Astrocyte (in vitro differentiated cells and primary cell): Measurements from ENCODE around the gene UTY. TPM values are rescaled to one million over a fixed set of nuclear protein-coding genes. Genes with fewer than 3 reads are reported as not detected.

Source experiments
- DNase-seq: peaks from one replicate; pipeline ENCODE4 v3.0.0-alpha.2; 2010; ENCODE audit warnings: low read depth
- FAIRE-seq: peaks from 2 replicates; lab custom pipeline; 2011; peaks lifted over from hg19 to GRCh38; lab: Jason Lieb, UNC
- H2AFZ ChIP-seq: 2 replicates; pipeline ENCODE4 v1.6.0; 2012; ENCODE audit warnings: low read depth, low read length, inconsistent platforms
- H3K27ac ChIP-seq: 2 replicates; pipeline ENCODE4 v1.5.1; 2011; ENCODE audit warnings: low read depth, low read length, inconsistent platforms
- H3K27me3 ChIP-seq: 2 replicates; pipeline ENCODE4 v1.6.0; 2011; ENCODE audit warnings: low read length, inconsistent platforms; ENCODE audit not compliant: insufficient read depth
- H3K36me3 ChIP-seq: 2 replicates; pipeline ENCODE4 v1.5.1; 2011; ENCODE audit warnings: low read length, inconsistent platforms; ENCODE audit not compliant: insufficient read depth
- H3K4me1 ChIP-seq: 2 replicates; pipeline ENCODE4 v1.5.1; 2011; ENCODE audit warnings: low read length, inconsistent platforms; ENCODE audit not compliant: insufficient read depth
- H3K4me2 ChIP-seq: 2 replicates; pipeline ENCODE4 v1.6.0; 2012; ENCODE audit warnings: low read length, inconsistent platforms
- H3K4me3 ChIP-seq: 2 replicates; pipeline ENCODE4 v1.5.1; 2011; ENCODE audit warnings: low read depth, mild to moderate bottlenecking, low read length, inconsistent platforms; ENCODE audit not compliant: insufficient read depth
- H3K79me2 ChIP-seq: 2 replicates; pipeline ENCODE4 v1.6.0; 2012; ENCODE audit warnings: mild to moderate bottlenecking, low read length, inconsistent platforms; ENCODE audit not compliant: insufficient read depth
- H3K9ac ChIP-seq: 2 replicates; pipeline ENCODE4 v1.6.0; 2012; ENCODE audit warnings: mild to moderate bottlenecking, low read length, inconsistent platforms
- H3K9me3 ChIP-seq: 2 replicates; pipeline ENCODE4 v1.5.1; 2012; ENCODE audit warnings: low read depth, mild to moderate bottlenecking, low read length, inconsistent platforms; ENCODE audit not compliant: insufficient read depth
- H4K20me1 ChIP-seq: 2 replicates; pipeline ENCODE4 v1.6.0; 2012; ENCODE audit warnings: low read length, inconsistent platforms; ENCODE audit not compliant: insufficient read depth
- H3K27ac Mint-ChIP-seq: one replicate; pipeline ENCODE4 v1.8.0; 2021; ENCODE audit warnings: mild to moderate bottlenecking, mixed read lengths; ENCODE audit not compliant: unreplicated experiment
- H3K27me3 Mint-ChIP-seq: one replicate; pipeline ENCODE4 v1.8.0; 2021; ENCODE audit warnings: low read depth, mixed read lengths; ENCODE audit not compliant: unreplicated experiment
- H3K36me3 Mint-ChIP-seq: one replicate; pipeline ENCODE4 v1.8.0; 2021; ENCODE audit warnings: low read depth, mixed read lengths; ENCODE audit not compliant: unreplicated experiment
- H3K4me1 Mint-ChIP-seq: one replicate; pipeline ENCODE4 v1.8.0; 2021; ENCODE audit warnings: low read depth, mixed read lengths; ENCODE audit not compliant: unreplicated experiment
- H3K4me3 Mint-ChIP-seq: one replicate; pipeline ENCODE4 v1.8.0; 2021; ENCODE audit warnings: mild to moderate bottlenecking, moderate library complexity, mixed read lengths; ENCODE audit not compliant: unreplicated experiment
- H3K9me3 Mint-ChIP-seq: one replicate; pipeline ENCODE4 v1.8.0; 2021; ENCODE audit warnings: mild to moderate bottlenecking, mixed read lengths; ENCODE audit not compliant: unreplicated experiment
- CTCF ChIP-seq: IDR thresholded peaks from 2 replicates; pipeline ENCODE4 v1.5.1; 2011; ENCODE audit warnings: low read depth, mild to moderate bottlenecking, inconsistent platforms, low read length, moderate library complexity; ENCODE audit not compliant: insufficient read depth
- EZH2 ChIP-seq: IDR thresholded peaks from 2 replicates; pipeline ENCODE4 v1.6.1; 2012; ENCODE audit warnings: mild to moderate bottlenecking, low read length, inconsistent platforms; ENCODE audit not compliant: insufficient read depth
- total RNA-seq: library from RNA; stranded (reverse); gene quantifications from 2 replicates; pipeline ENCODE4 v1.2.1, GENCODE V29; 2021

The UTY gene
- total RNA-seq, 1 donor from 2014 or later = 14.9 TPM

- FAIRE-seq = no peak
- no peaks in the 10 kb centered on the region for H3K27me3 ChIP-seq
- no peak overlapping the region for H3K9ac ChIP-seq
- H2AFZ ChIP-seq = no peak overlapping the region
- H3K4me2 ChIP-seq = no peak overlapping the region
- no peaks in the 10 kb centered on the region for H3K36me3 ChIP-seq
- no peak overlapping the region for H3K4me3 Mint-ChIP-seq
- H3K27me3 Mint-ChIP-seq = no peaks in the 10 kb centered on the region
- no peaks in the 10 kb centered on the region for H3K4me1 ChIP-seq
- H3K4me3 ChIP-seq = no peak overlapping the region
- DNase-seq = no peak
- H3K9me3 Mint-ChIP-seq = no peaks in the 10 kb centered on the region
- H3K36me3 Mint-ChIP-seq = peaks cover 1% of the 10 kb centered on the region
- TF ChIP-seq CTCF (no peak), EZH2 (no peak)
- no peaks in the 10 kb centered on the region for H4K20me1 ChIP-seq
- H3K4me1 Mint-ChIP-seq = no peaks in the 10 kb centered on the region
- H3K27ac Mint-ChIP-seq = no peak overlapping the region
- H3K9me3 ChIP-seq = no peaks in the 10 kb centered on the region
- no peak overlapping the region for H3K27ac ChIP-seq
- H3K79me2 ChIP-seq = no peaks in the 10 kb centered on the region
Measured at GRCh38 chrY:13205214-13205613, 274.6 kb downstream of the UTY start.

Other genes with a start within 250 kb of the UTY start
- 0.84 and 1.6 TPM in 2 replicates for gene TMSB4Y, start 223.9 kb upstream of the UTY start, total RNA-seq